ENCODE data around the gene CHMP4A. TPM values are rescaled to one million over a fixed set of nuclear protein-coding genes. Genes with fewer than 3 reads are reported as not detected.

Gene CHMP4A
- total RNA-seq, 4 donors from 2014 or later = 75.4 to 135 (median 94.9) TPM

DNA sequence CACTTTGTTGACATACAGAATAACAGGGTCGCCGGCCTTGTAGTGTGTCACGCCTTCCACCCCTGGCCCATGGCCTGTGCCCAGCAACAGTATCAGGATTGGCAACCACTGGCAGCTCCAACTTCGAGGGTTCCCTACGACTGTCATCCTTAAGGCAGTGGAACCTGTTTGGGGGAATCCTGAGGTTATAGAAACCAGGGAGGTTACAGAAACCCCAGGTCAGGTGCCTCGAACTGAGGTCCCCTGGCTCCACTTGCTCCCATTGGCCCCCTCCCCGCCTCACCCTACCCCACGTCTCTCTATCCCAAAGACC lies 18.5 kb downstream of the CHMP4A start:
- TF ChIP-seq POLR2AphosphoS5 (IDR thresholded peaks at IDR 0.05) = no peak
- TF ChIP-seq EP300 (IDR thresholded peaks at IDR 0.05) = no peak
- TF ChIP-seq, protein P1, sequence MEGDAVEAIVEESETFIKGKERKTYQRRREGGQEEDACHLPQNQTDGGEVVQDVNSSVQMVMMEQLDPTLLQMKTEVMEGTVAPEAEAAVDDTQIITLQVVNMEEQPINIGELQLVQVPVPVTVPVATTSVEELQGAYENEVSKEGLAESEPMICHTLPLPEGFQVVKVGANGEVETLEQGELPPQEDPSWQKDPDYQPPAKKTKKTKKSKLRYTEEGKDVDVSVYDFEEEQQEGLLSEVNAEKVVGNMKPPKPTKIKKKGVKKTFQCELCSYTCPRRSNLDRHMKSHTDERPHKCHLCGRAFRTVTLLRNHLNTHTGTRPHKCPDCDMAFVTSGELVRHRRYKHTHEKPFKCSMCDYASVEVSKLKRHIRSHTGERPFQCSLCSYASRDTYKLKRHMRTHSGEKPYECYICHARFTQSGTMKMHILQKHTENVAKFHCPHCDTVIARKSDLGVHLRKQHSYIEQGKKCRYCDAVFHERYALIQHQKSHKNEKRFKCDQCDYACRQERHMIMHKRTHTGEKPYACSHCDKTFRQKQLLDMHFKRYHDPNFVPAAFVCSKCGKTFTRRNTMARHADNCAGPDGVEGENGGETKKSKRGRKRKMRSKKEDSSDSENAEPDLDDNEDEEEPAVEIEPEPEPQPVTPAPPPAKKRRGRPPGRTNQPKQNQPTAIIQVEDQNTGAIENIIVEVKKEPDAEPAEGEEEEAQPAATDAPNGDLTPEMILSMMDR (IDR thresholded peaks at IDR 0.05) = no peak
- no peak for TF ChIP-seq POLR2A (IDR thresholded peaks at IDR 0.05; ENCODE audit: low read depth)
- Histone ChIP-seq H3K27me3 (no peaks in the 10 kb centered on the region), H3K9me3 (no peaks in the 10 kb centered on the region), H3K4me3 (peak overlapping the region; percentile 82 to 89 (median 84)), H3K36me3 (peaks cover 16 to 36% (median 32%) of the 10 kb centered on the region in 4 donors), H3K4me1 (peaks cover 32 to 61% (median 45%) of the 10 kb centered on the region in 4 donors), H3K27ac (replicated peaks in 1 of 4) (peak overlapping the region; percentile 95 to 98 (median 96))
- DNase-seq (ENCODE audit: extremely low spot score) = no peak
- intact Hi-C loops (cut with DNase I) = loop anchor here (2.0 kb wide), 1 partner anchor 18 kb away; the partner anchor contains the start of gene CHMP4A
- 48% methylated on average over 6 of the region's 8 CpGs for WGBS

DNA sequence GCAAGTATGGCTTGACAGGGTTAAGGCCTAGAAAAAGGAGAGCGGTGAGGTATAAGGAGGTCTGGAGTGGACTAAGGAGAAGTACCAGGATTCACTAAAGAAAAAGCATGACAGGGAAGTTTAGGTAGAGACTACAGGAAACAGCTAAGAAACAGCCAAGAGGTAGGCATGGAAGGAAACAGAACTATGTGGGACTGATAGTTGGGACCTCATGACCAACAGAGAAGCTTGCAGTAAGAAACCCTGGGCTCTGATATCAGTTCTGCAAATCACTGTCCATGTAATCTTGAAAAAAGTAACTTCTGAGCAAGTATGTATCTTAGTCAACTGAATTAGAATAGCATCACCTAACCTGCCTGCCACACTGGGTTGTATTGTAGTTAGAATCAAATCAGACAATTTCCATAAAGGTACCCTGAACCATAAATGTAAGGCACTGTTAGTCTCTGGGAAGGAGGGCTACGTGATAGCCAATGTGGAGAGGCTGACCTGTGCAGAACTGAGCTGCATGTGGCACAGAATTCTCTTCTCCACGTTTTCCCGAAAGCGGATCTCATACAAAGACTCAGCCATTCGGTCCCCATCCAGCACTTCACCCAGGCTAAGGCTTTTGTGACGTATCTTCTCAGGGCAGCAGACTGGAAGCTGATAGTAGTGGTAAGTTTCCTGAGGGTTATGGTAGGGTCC lies 19.0 kb downstream of the CHMP4A start:
- intact Hi-C loops (cut with DNase I) = loop anchor here (2.0 kb wide), 1 partner anchor 18 kb away; the partner anchor contains the start of gene CHMP4A
- H3K27ac ChIP-seq (replicated peaks in 1 of 4) = peak overlapping the region; percentile 95 to 98 (median 96)
- TF ChIP-seq POLR2AphosphoS5 (IDR thresholded peaks at IDR 0.05) = no peak
- no peak for TF ChIP-seq EP300 (IDR thresholded peaks at IDR 0.05)
- no peak for TF ChIP-seq POLR2A (IDR thresholded peaks at IDR 0.05; ENCODE audit: low read depth)
- TF ChIP-seq, protein P1 (IDR thresholded peaks at IDR 0.05) = no peak

DNA sequence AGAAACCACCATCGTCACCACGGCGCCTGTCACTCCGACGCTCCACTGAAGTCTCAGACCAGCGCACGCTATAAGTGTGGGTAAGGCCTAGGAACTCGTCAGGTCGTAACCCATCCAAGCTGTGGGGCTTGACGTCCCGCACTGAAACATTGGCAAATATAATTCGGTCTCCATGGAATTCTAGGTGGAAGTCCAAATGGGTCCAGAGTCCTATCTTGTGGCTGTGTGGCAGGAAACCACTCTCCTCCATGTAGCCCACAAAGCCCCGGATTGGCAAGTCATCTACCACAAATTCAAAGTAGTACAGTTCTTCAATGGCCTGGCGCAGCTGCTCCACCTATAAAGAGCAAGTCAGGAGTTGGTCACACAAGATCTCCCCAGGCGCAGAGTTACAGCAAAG lies 20.4 kb downstream of the CHMP4A start:
- peaks cover 16 to 39% (median 34%) of the 10 kb centered on the region in 4 donors for H3K36me3 ChIP-seq
- H3K9me3 ChIP-seq = no peaks in the 10 kb centered on the region
- 95% methylated on average over 12 of the region's 15 CpGs for WGBS
- TF ChIP-seq POLR2AphosphoS5 (IDR thresholded peaks at IDR 0.05) = no peak
- no peak for TF ChIP-seq POLR2A (IDR thresholded peaks at IDR 0.05; ENCODE audit: low read depth)
- no peak for TF ChIP-seq EP300 (IDR thresholded peaks at IDR 0.05)
- TF ChIP-seq, protein P1 (IDR thresholded peaks at IDR 0.05) = no peak
- H3K27ac ChIP-seq (replicated peaks in 1 of 4) = no peak overlapping the region
- H3K27me3 ChIP-seq = no peaks in the 10 kb centered on the region
- no peak for DNase-seq (ENCODE audit: extremely low spot score)
- no peak overlapping the region for H3K4me3 ChIP-seq
- H3K4me1 ChIP-seq = peaks cover 35 to 67% (median 53%) of the 10 kb centered on the region in 4 donors
- intact Hi-C loops (cut with DNase I) = no loop called here

More for the DNA sequence above, 19.0 kb downstream of the CHMP4A start:
- no peak for DNase-seq (ENCODE audit: extremely low spot score)
- no peaks in the 10 kb centered on the region for H3K27me3 ChIP-seq
- peaks cover 16 to 38% (median 34%) of the 10 kb centered on the region in 4 donors for H3K36me3 ChIP-seq
- 92% methylated on average over 4 of the region's 7 CpGs for WGBS
- H3K9me3 ChIP-seq = no peaks in the 10 kb centered on the region
- H3K4me3 ChIP-seq = peak overlapping the region; percentile 82 to 89 (median 84)
- peaks cover 33 to 66% (median 49%) of the 10 kb centered on the region in 4 donors for H3K4me1 ChIP-seq

DNA sequence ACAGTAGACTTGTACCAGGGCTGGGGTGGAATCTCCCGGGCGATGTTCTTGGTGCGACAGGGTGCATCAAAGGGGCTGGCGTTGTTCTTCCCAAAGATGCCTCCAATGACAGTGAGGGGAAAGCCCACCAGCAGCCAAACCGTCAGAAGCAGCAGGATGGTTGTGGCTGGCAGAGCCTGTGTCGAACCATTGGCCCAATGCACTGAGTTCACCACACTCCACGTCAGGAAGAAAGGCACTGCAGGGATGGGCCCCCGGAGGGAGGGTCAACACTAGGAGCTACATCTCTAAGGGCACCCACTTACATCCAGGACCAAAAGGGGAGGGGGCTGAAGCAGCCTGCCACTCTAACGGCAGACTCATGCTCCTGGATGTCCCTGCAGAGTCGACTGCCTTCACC lies 22.9 kb downstream of the CHMP4A start:
- Histone ChIP-seq H3K4me3 (no peak overlapping the region), H3K27ac (replicated peaks in 1 of 4) (no peak overlapping the region), H3K9me3 (no peaks in the 10 kb centered on the region), H3K4me1 (peaks cover 27 to 58% (median 46%) of the 10 kb centered on the region in 4 donors), H3K36me3 (peaks cover 32 to 56% (median 48%) of the 10 kb centered on the region in 4 donors), H3K27me3 (no peaks in the 10 kb centered on the region)
- no peak for DNase-seq (ENCODE audit: extremely low spot score)
- TF ChIP-seq POLR2AphosphoS5 (IDR thresholded peaks at IDR 0.05) = no peak
- TF ChIP-seq, protein P1 (IDR thresholded peaks at IDR 0.05) = no peak
- no peak for TF ChIP-seq EP300 (IDR thresholded peaks at IDR 0.05)
- TF ChIP-seq POLR2A (IDR thresholded peaks at IDR 0.05; ENCODE audit: low read depth) = no peak
- WGBS = 93% methylated on average over 10 of the region's 10 CpGs
- intact Hi-C loops (cut with DNase I) = no loop called here
